G401 (cell line): Measurements from ENCODE around the gene MYCBP2. TPM values are rescaled to one million over a fixed set of nuclear protein-coding genes. Genes with fewer than 3 reads are reported as not detected.
"Not testable (repeated sequence)": the region's sequence is repeated elsewhere in the genome, so short reads cannot be mapped to it uniquely, and the experiment has no call there.

ENCODE experiments used
- DNase-seq: peaks from one replicate; pipeline ENCODE4 v3.0.0-alpha.2; 2015; ENCODE audit warnings: low spot score
- in situ Hi-C: cut with HindIII; loops from 2 replicates; pipeline ENCODE4 v1.10.0; 2016; ENCODE audit warnings: low sequenced_read_pairs, mixed read lengths
- total RNA-seq: library from RNA; depleted of rRNA; stranded (reverse); fragments of >200 nt; shearing (Covaris generic); gene quantifications from 2 replicates; pipeline ENCODE4 v1.2.3, GENCODE V29; 2014

MYCBP2 gene
- total RNA-seq, 1 experiment from 2014 or later: 9.2 TPM

- in situ Hi-C loops: no loop called here
- no peak for DNase-seq
Measured at GRCh38 chr13:77233159-77233558, 93.7 kb downstream of the MYCBP2 start.

GRCh38 chr13:77230560-77230959 lies 96.3 kb downstream of the MYCBP2 start:
- in situ Hi-C loops: no loop called here
- DNase-seq: no peak

DNA sequence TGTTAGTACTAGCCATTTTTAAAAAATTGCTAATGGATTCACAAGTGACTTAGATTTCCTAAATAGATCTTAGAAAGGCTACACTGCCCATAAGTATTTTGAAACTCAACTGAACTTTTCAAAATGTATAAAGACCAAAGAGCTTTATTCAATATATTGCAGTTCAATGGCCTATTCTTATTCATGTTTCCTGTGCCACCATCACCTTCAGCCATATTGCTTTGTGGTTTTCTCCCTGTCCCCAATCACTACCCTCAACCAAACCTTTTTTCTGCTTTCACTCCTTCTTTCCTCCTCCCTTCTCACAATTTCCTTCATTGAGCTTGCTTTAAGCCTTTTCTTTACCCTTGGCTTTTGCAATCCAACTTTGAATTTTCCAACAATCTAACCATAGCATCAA lies 100.9 kb downstream of the MYCBP2 start:
- DNase-seq: no peak
- in situ Hi-C loops: no loop called here

DNA sequence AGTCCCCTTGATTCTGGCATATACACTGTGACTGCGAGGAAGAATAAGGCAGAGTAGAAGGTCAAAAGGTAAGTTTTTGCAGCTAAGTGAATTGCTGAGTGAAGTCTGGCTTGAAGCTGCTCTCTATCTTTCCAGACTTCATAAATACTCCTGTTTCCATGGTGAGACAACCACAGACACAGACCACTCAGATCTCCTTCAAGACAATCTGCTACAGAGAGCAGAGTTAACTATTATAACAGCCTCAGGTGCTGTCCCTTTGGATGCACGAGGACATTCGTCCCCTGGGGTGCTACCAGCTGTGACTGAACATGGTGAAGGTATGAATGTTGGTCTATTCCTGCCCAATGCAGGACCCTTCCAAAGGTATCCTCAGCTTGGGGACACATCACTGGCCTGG lies 104.0 kb downstream of the MYCBP2 start:
- no peak for DNase-seq
- in situ Hi-C loops: no loop called here

GRCh38 chr13:77222000-77222690 lies 104.7 kb downstream of the MYCBP2 start:
- in situ Hi-C loops: no loop called here
- DNase-seq: no peak

DNA sequence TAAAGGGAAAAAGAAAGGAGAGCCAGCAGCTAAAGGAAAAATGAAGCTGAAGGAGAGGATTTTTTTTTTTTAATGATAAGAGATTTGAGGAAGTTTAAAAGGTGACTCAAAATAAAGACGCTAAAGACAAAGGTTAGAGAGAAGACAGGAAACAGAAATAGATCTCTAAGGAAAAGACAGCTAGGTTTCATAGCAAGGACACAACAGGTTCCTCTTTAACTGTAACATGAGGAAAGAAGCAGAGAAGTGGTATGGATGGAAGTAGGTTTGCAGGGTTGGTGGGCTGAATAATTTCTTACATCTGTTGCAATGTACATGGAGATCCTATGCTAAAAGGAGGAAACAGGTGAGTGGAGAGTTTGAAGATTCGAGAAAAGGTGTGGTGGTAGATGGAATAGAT lies 107.5 kb downstream of the MYCBP2 start:
- no peak for DNase-seq
- in situ Hi-C loops: no loop called here

DNA sequence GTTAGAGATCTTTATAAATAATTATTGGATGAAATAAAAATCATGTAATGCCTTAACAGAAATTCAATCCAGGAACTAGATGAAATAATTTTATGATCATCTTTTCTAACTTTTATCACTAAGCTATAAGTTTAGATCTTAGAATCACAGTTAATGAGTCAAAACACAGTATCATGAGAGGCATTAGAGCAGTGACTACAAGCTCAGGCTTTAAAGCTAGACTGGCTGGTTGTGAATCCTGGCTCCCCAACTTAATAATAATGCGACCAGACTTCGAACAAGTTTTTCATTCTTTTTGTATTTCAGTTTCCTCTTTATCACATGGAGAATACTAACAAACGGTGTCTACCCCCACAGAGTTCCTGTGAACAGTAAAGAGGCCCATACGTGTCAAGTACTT lies 108.6 kb downstream of the MYCBP2 start:
- in situ Hi-C loops: no loop called here

GRCh38 chr13:77215543-77215942 lies 111.4 kb downstream of the MYCBP2 start:
- no peak for DNase-seq
- in situ Hi-C loops: no loop called here

More for the DNA sequence above, 108.6 kb downstream of the MYCBP2 start:
- DNase-seq: no peak

DNA sequence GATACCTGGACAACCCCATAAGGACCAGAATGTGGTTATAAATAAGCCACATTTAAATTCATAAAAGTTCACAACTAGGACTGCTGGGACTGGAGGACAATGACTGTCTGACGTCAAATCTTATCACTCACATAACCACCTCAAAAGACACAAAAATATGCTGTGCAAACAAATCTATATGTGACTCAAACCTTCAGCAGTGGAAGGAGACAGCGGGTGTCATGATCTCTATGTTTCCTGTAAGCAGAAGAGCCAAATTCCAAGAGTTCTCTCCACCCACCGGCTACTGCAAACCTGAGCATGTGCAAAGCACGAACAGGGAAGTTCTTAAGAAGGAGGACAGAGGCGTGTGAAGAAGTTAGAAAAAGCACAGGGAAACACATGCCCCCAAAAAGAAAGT lies 113.2 kb downstream of the MYCBP2 start:
- no peak for DNase-seq

DNA sequence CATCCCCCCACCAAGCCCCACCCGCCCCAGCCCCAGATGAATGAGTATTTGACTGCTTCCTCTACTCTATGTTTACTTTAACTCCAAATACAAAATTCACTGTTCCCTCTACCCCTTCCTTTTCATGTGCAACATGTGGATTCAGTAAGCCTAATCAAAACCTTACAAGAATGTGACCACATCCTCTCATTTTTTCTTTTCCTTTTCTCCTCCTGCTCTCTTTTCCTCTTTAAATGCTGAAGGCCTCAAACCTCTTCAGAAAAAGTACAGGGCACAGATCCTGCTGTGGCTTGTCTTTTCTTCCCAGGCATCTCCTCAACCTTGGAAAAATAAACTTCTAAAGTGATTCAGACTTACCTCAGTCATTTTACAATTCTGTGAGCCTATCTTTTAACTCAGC lies 119.0 kb downstream of the MYCBP2 start:
- in situ Hi-C loops: no loop called here
- no peak for DNase-seq

More for the DNA sequence above, 113.2 kb downstream of the MYCBP2 start:
- in situ Hi-C loops: no loop called here

- in situ Hi-C loops, DNase-seq: not testable (repeated sequence)
Measured at GRCh38 chr13:77198995-77199394, 127.9 kb downstream of the MYCBP2 start.

DNA sequence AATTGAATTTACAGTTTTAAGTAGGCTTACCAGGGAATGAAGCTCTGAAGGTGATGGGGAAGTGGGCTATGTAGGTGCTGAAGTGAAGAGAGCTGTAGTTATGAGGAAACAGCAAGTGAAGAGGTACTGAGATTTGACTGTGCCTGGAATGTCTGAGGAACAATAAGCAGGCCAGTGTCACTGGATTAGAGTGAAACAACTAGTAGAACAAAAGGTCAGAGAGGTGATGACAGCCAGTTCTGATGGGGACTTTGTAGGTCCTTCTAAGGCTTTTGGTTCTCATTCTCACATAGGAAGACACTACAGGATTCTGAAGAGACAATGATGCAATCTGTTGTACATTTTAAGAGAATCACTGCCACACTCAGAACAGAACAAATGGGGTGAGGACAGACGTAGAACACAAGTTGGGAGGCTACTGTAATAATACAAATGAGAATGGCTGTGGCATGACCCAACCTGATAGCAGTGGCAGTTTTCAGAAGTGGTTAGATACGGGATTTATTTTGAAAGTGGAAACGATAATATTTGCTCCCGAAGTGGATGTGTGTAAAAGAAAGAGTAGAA lies 130.8 kb downstream of the MYCBP2 start:
- DNase-seq: no peak
- in situ Hi-C loops: no loop called here

GRCh38 chr13:77190349-77190958 lies 136.4 kb downstream of the MYCBP2 start:
- in situ Hi-C loops: no loop called here
- no peak for DNase-seq

GRCh38 chr13:77185721-77186120 lies 141.2 kb downstream of the MYCBP2 start:
- DNase-seq: no peak
- in situ Hi-C loops: no loop called here

GRCh38 chr13:77184455-77184854 lies 142.4 kb downstream of the MYCBP2 start:
- in situ Hi-C loops: no loop called here

GRCh38 chr13:77180011-77180410 lies 146.9 kb downstream of the MYCBP2 start:
- in situ Hi-C loops: no loop called here
- no peak for DNase-seq

More at GRCh38 chr13:77184455-77184854, 142.4 kb downstream of the MYCBP2 start:
- DNase-seq: no peak

GRCh38 chr13:77177646-77178045 lies 149.2 kb downstream of the MYCBP2 start:
- no peak for DNase-seq
- in situ Hi-C loops: no loop called here

- in situ Hi-C loops: no loop called here
- DNase-seq: no peak
Measured at GRCh38 chr13:77176350-77176749, 150.5 kb downstream of the MYCBP2 start.

GRCh38 chr13:77172650-77173049 lies 154.2 kb downstream of the MYCBP2 start:
- no peak for DNase-seq
- in situ Hi-C loops: no loop called here

GRCh38 chr13:77171451-77171850 lies 155.4 kb downstream of the MYCBP2 start:
- in situ Hi-C loops: no loop called here
- DNase-seq: no peak

DNA sequence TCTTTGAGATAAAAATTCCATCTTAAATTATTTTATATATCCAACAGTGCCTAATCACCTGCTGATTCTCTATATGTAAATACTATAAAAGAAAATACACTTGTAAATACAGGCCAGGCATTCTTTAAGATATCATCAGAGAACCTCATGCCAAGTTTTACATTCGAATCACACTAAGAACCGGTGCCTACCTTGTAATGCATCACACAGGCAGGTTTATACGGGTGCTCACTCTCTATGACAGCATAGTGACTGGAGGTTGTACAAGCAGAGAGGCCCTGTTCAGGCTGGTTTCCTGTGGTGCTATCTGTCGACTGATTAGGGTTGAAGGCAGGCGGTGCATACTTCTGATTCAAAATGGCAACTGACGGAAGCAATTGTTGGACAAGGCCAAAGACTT lies 158.7 kb downstream of the MYCBP2 start:
- DNase-seq: no peak
- in situ Hi-C loops: no loop called here
